Fibroblast of mammary gland (primary cell): Measurements from ENCODE around the gene DYRK1B.

ENCODE experiments used
- DNase-seq: peaks from one replicate; pipeline ENCODE4 v3.0.0-alpha.2; 2010; ENCODE audit warnings: low read depth
- H3K4me3 ChIP-seq: 2 replicates; pipeline ENCODE4 v1.5.1; 2011; ENCODE audit warnings: low read depth, mild to moderate bottlenecking, low read length, moderate library complexity; ENCODE audit not compliant: control insufficient read depth
- CTCF ChIP-seq: conservative IDR thresholded peaks from 2 replicates; pipeline ENCODE4 v1.5.1; 2011; ENCODE audit warnings: low read depth, low read length, inconsistent platforms; ENCODE audit not compliant: control insufficient read depth, insufficient read depth

DYRK1B gene

GRCh38 chr19:39848392-39848791 is 14.4 kb upstream of the DYRK1B start:
- H3K4me3 ChIP-seq, result no peak overlapping the region
- no peak for TF ChIP-seq CTCF
- DNase-seq, result no peak

GRCh38 chr19:39847525-39847924 is 13.6 kb upstream of the DYRK1B start:
- no peak for DNase-seq
- H3K4me3 ChIP-seq, result no peak overlapping the region
- TF ChIP-seq CTCF, result no peak

DNA sequence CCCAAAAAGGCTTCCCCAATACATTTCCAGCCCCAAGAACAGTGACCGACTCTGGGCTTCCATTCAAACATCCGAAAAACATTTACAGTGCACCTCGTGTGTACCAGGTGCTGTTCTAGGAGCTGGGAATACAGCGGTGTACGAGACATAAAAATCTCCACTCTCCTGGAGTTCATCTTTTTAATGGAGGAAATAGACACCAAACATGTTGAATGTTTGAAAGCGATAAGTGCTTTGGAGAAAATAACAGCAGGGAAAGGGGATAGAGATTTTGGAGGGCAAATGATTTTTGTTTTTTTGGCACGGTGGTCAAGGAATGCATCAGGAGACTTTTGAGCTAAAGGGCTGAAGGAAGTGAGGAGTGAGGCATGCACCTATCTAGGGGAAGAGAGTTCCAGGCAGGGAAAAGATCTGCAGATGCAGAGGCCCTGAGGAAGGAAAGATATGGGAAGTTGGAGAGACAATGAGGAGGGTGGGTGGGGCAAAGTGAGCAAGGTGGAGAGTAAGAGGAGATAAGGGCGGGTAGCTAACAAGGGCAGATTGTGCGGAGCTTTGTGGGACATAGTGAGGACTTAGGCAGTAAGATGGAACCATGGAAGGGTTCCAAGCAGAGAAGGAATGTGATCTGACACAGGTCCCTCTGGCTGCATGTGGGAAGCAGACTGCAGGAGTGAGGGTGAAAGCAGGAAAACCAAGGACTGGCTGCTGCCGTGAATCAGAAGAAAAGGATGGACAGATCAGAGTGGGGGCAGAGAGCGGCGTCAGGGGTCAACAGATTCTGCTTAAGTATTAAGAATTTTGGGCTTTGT is 12.9 kb upstream of the DYRK1B start:
- no peak for TF ChIP-seq CTCF
- H3K4me3 ChIP-seq, result peak overlapping the region; percentile 95
- no peak for DNase-seq

GRCh38 chr19:39845933-39846677 is 12.1 kb upstream of the DYRK1B start, which contains the start of gene FBL:
Gene FBL, minus strand, starts transcription at chr19:39846379. Its CDS starts 79 bp downstream, at chr19:39846300.
- no peak for TF ChIP-seq CTCF
- peak within 1 kb of the TSS; percentile 95 for H3K4me3 ChIP-seq
- DNase-seq, result peak; percentile 85

DNA sequence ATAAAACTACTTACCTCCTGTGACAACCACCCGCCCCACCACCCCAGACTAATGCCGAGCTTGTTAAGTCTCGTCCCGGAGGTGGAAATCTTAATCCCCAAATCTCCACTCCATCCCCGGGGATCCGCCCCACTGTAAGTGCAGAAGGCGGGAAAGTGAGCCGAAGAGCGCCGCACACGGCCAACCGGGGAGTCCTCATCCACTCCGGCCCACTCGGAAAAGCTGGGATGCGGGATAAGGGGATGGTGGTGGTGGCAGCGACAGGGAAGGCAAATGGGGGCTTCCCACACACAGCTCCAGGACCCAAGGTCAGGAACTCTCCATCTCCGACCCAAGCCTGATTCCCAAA is 11.6 kb upstream of the DYRK1B start:
- peak overlapping the region; percentile 95 for H3K4me3 ChIP-seq
- no peak for TF ChIP-seq CTCF
- no peak for DNase-seq

- no peak for DNase-seq
- TF ChIP-seq CTCF, result no peak
- peak overlapping the region; percentile 95 for H3K4me3 ChIP-seq
Observed at GRCh38 chr19:39845172-39845571, 11.2 kb upstream of the DYRK1B start.
